OCI-LY7 (cell line): ENCODE measurements around the gene RASSF5. TPM values are rescaled to one million over a fixed set of nuclear protein-coding genes. Genes with fewer than 3 reads are reported as not detected.

ENCODE experiments used
- BruUV-seq: library from RNA; stranded (reverse); fragments of 400-500 nt; replicated peaks from 2 replicates; lab custom pipeline; 2021; lab: Mats Ljungman, UMichigan
- CTCF ChIA-PET: fragments of 300-600 bp; sonication (Branson Sonifier 250); formaldehyde crosslinking; loops from one replicate; lab custom pipeline; 2022; ENCODE audit warnings: antibody characterized with exemption; ENCODE audit not compliant: unreplicated experiment; lab: Charles Lee
- POLR2A ChIA-PET: fragments of 300-600 bp; sonication (Branson Sonifier 250); formaldehyde crosslinking; loops from one replicate; lab custom pipeline; 2022; ENCODE audit warnings: antibody characterized with exemption; lab: Charles Lee
- DNase-seq: peaks from one replicate; pipeline ENCODE4 v3.0.0-alpha.2; 2015; ENCODE audit warnings: low spot score
- H2AFZ ChIP-seq: fragments of 200-600 bp; sonication (generic), shearing (Covaris generic); 2 replicates; pipeline ENCODE4 v1.6.1; 2014; ENCODE audit warnings: mild to moderate bottlenecking, antibody characterized with exemption, low read length, moderate library complexity
- H3K27ac ChIP-seq: fragments of 200-600 bp; sonication (generic); 2 replicates; pipeline ENCODE4 v1.5.1; 2014; ENCODE audit warnings: mixed run types, low read depth, mild to moderate bottlenecking, moderate library complexity, low read length, inconsistent platforms; ENCODE audit not compliant: poor library complexity, severe bottlenecking
- H3K36me3 ChIP-seq: fragments of 200-600 bp; sonication (generic); 2 replicates; pipeline ENCODE4 v1.6.1; 2014; ENCODE audit warnings: mild to moderate bottlenecking, antibody characterized with exemption, low read length, moderate library complexity, mixed read lengths; ENCODE audit not compliant: insufficient read depth
- H3K4me1 ChIP-seq: fragments of 200-600 bp; sonication (generic); 2 replicates; pipeline ENCODE4 v1.5.1; 2014; ENCODE audit warnings: mild to moderate bottlenecking, low read length; ENCODE audit not compliant: insufficient read depth, poor library complexity, severe bottlenecking
- H3K4me2 ChIP-seq: fragments of 200-600 bp; sonication (generic); 2 replicates; pipeline ENCODE4 v1.6.1; 2014; ENCODE audit warnings: mild to moderate bottlenecking, low read length
- H3K4me3 ChIP-seq: fragments of 200-600 bp; sonication (generic); 2 replicates; pipeline ENCODE4 v1.5.1; 2014; ENCODE audit warnings: mild to moderate bottlenecking, low read depth, low read length; ENCODE audit not compliant: poor library complexity, severe bottlenecking
- H3K79me2 ChIP-seq: fragments of 200-600 bp; sonication (generic); 2 replicates; pipeline ENCODE4 v1.6.1; 2016; ENCODE audit warnings: low read depth, mild to moderate bottlenecking, low read length, moderate library complexity, mixed read lengths; ENCODE audit not compliant: insufficient read depth
- H3K9me2 ChIP-seq: fragments of 200-600 bp; sonication (generic); 2 replicates; pipeline ENCODE4 v1.6.1; 2016; ENCODE audit warnings: mild to moderate bottlenecking, low read length, mixed read lengths; ENCODE audit not compliant: insufficient read depth
- H3K9me3 ChIP-seq: fragments of 200-600 bp; sonication (generic); 2 replicates; pipeline ENCODE4 v1.6.1; 2014; ENCODE audit warnings: mild to moderate bottlenecking, mixed run types, low read length, mixed read lengths
- H4K20me1 ChIP-seq: fragments of 200-600 bp; sonication (generic); 2 replicates; pipeline ENCODE4 v1.6.1; 2014; ENCODE audit warnings: mild to moderate bottlenecking, antibody characterized with exemption, low read length, moderate library complexity, mixed read lengths; ENCODE audit not compliant: insufficient read depth
- CTCF ChIP-seq: fragments of 200-600 bp; sonication (generic); conservative IDR thresholded peaks from 2 replicates; pipeline ENCODE4 v1.5.1; 2014; ENCODE audit warnings: mild to moderate bottlenecking, antibody characterized with exemption, low read length, moderate library complexity, mixed read lengths
- EZH2phosphoT487 ChIP-seq: fragments of 200-600 bp; sonication (generic); IDR thresholded peaks from 2 replicates; pipeline ENCODE4 v1.6.1; 2018; ENCODE audit warnings: low read depth, borderline replicate concordance, mild to moderate bottlenecking, mixed run types, antibody characterized with exemption, low read length, moderate library complexity, mixed read lengths
- intact Hi-C: fragments of 100-400 bp; cut with micrococcal nuclease; formaldehyde crosslinking; loops from one replicate; pipeline ENCODE4 v1.10.0; 2022; ENCODE audit not compliant: unreplicated experiment
- total RNA-seq, 2 experiments: library from RNA; depleted of rRNA in 1 of 2; stranded (reverse); fragments of >200 nt in 1 of 2; shearing (Covaris generic) in 1 of 2; gene quantifications; 2 replicates each; pipeline ENCODE4 v1.2.3, GENCODE V29; 2014 to 2022

Gene RASSF5
- total RNA-seq, 2 experiments from 2014 or later, result 19.8 to 25.7 TPM

GRCh38 chr1:206463137-206463536, 44.2 kb upstream of the RASSF5 start:
- peaks cover 8% of the 10 kb centered on the region; the same call in 1 of the 2 replicates for H3K36me3 ChIP-seq
- H3K79me2 ChIP-seq, result no peaks in the 10 kb centered on the region
- intact Hi-C loops, result no loop called here
- BruUV-seq, result no TSS peak
- H3K4me2 ChIP-seq, result no peak overlapping the region
- ChIA-PET CTCF (no interaction called here), POLR2A (interaction anchor here (0.6 kb wide), 1 partner anchor 124 kb away, joined by 3 read pairs; no protein-coding TSS in a partner anchor)
- no peaks in the 10 kb centered on the region for H3K9me2 ChIP-seq
- H3K4me1 ChIP-seq, result peaks cover 16% of the 10 kb centered on the region
- no peak overlapping the region for H3K4me3 ChIP-seq
- no peaks in the 10 kb centered on the region for H3K9me3 ChIP-seq
- H2AFZ ChIP-seq, result no peak overlapping the region
- DNase-seq, result no peak
- H4K20me1 ChIP-seq, result no peaks in the 10 kb centered on the region
- no peak overlapping the region for H3K27ac ChIP-seq
- TF ChIP-seq CTCF, result no peak
- TF ChIP-seq EZH2phosphoT487, result no peak

GRCh38 chr1:206463911-206464310, 43.4 kb upstream of the RASSF5 start:
- ChIA-PET CTCF (no interaction called here), POLR2A (no interaction called here)
- peaks cover 4% of the 10 kb centered on the region; the same call in 1 of the 2 replicates for H3K36me3 ChIP-seq
- no peaks in the 10 kb centered on the region for H3K79me2 ChIP-seq
- peaks cover 24% of the 10 kb centered on the region for H3K4me1 ChIP-seq
- no peak for DNase-seq
- intact Hi-C loops, result no loop called here
- H3K9me2 ChIP-seq, result no peaks in the 10 kb centered on the region
- H3K27ac ChIP-seq, result no peak overlapping the region
- no TSS peak for BruUV-seq
- no peaks in the 10 kb centered on the region for H4K20me1 ChIP-seq
- H2AFZ ChIP-seq, result no peak overlapping the region
- H3K4me2 ChIP-seq, result no peak overlapping the region
- H3K4me3 ChIP-seq, result no peak overlapping the region
- H3K9me3 ChIP-seq, result no peaks in the 10 kb centered on the region
- no peak for TF ChIP-seq CTCF
- TF ChIP-seq EZH2phosphoT487, result no peak

- Histone ChIP-seq H3K27ac (no peak overlapping the region), H3K9me3 (no peaks in the 10 kb centered on the region), H2AFZ (no peak overlapping the region), H3K4me1 (peaks cover 30% of the 10 kb centered on the region), H3K4me2 (no peak overlapping the region), H3K9me2 (no peaks in the 10 kb centered on the region), H3K36me3 (peaks cover 4% of the 10 kb centered on the region; the same call in 1 of the 2 replicates), H4K20me1 (no peaks in the 10 kb centered on the region), H3K4me3 (no peak overlapping the region), H3K79me2 (no peaks in the 10 kb centered on the region)
- BruUV-seq, result no TSS peak
- ChIA-PET CTCF (no interaction called here), POLR2A (interaction anchor here (0.6 to 0.7 kb wide), 2 partner anchors 12 to 204 kb away, joined by 3 to 4 read pairs; no protein-coding TSS in a partner anchor)
- intact Hi-C loops, result no loop called here
- TF ChIP-seq CTCF (no peak), EZH2phosphoT487 (no peak)
- DNase-seq, result no peak
These were observed 42.8 kb upstream of the RASSF5 start for GRCh38 chr1:206464456-206464964.
